Measurements from ENCODE around the gene CTCF. TPM values are rescaled to one million over a fixed set of nuclear protein-coding genes. Genes with fewer than 3 reads are reported as not detected.
"Not testable (repeated sequence)": the region's sequence is repeated elsewhere in the genome, so short reads cannot be mapped to it uniquely, and the experiment has no call there.

CTCF gene, protein sequence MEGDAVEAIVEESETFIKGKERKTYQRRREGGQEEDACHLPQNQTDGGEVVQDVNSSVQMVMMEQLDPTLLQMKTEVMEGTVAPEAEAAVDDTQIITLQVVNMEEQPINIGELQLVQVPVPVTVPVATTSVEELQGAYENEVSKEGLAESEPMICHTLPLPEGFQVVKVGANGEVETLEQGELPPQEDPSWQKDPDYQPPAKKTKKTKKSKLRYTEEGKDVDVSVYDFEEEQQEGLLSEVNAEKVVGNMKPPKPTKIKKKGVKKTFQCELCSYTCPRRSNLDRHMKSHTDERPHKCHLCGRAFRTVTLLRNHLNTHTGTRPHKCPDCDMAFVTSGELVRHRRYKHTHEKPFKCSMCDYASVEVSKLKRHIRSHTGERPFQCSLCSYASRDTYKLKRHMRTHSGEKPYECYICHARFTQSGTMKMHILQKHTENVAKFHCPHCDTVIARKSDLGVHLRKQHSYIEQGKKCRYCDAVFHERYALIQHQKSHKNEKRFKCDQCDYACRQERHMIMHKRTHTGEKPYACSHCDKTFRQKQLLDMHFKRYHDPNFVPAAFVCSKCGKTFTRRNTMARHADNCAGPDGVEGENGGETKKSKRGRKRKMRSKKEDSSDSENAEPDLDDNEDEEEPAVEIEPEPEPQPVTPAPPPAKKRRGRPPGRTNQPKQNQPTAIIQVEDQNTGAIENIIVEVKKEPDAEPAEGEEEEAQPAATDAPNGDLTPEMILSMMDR
- 39.9 and 43.7 TPM in 2 replicates for polyA plus RNA-seq (2014; cell fraction: cytosol; rRNA removed)
- polyA plus RNA-seq (2014; cell fraction: nucleus; rRNA removed) = 26.0 and 33.8 TPM in 2 replicates

DNA sequence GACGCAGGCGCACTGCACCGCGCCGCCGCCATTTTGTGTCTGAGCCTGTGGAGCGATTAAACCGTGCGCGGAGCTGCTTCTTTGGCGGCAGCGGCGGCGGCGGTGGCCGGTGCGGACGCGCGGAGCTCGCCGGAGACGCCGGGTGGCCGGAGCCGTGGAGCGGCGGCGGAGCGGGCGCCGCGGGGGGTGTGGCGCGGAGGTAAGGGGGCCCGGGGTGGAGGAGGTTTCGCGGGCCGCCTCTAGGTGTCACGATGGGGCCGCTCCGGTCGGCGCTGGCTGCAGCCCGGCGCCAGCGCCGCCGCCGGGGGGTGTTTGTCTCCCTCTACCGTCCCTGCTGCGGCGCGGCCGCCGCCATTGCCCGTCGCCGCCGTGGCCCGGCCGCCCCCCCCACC, at the start of gene CTCF:
Gene CTCF, plus strand, starts transcription at position 1 of the 392 bp plus-strand sequence. CDS start 48,307 bp downstream, outside the sequence.
- DNase-seq (ENCODE audit: low spot score) = peak; percentile 72

GRCh38 chr16:67513892-67514291, 48.4 kb upstream of the CTCF start:
- DNase-seq (ENCODE audit: low spot score) = not testable (repeated sequence)

DNA sequence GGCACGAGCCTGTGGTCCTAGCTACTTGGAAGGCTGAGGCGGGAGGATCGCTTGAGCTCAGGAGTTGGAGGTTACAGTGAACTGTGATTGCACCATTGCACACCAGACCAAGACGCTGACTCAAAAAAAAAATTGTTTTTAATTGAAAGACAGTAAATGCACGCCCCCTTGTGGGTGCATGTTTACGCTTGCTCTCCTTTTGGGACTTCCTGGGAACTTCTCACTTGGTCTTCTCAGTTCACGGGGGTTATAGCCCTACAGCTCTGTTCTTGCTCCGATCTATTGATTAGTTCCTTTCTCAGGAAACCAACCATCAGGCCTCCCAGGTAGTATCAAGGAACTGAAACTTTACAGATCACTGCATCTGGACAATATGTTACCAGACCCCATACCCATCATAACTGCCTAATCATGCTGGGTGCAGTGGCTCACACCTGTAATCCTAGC, 47.9 kb upstream of the CTCF start:
- peak; percentile 87 for DNase-seq (ENCODE audit: low spot score)

DNA sequence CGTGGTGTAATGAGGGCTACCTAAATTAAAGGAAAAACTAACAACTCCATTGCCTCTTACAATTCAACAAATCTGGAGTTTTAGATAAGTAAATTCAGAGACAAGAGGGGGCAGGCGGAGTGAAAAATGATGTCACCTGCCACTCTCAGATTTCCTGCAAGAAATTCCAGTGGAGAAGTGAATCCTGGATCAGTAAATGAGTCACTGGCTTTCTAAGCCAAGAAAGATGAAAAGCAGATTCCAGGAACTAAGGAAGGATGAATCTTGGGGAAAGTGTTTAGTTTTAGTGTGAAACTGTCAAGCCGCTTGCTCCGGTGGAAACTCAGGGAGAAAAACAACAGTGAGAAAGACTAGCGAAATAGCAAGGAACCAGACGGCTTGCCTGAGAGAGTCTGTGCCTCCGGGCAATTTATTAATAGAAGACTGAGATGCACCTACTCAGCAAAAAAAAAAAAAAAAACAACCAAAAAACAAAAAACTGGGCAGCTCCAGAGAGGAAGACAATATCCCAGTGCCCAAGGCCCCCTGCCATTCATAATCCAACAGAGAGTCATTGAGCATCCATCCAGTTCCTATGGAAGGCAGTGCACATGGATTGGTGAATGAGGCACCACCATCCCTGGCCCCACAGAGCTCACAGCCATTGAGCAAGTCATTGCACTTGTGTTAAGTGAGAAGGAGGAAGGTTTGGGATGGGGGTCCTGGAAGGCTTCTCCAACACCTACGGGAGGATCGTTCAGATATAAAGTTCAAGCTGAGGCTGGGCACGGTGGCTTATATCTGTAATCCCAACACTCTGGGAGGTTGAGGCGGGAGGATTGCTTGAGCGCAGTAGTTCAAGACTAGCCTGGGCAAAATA, 45.8 kb upstream of the CTCF start:
- no peak for DNase-seq (ENCODE audit: low spot score)

DNA sequence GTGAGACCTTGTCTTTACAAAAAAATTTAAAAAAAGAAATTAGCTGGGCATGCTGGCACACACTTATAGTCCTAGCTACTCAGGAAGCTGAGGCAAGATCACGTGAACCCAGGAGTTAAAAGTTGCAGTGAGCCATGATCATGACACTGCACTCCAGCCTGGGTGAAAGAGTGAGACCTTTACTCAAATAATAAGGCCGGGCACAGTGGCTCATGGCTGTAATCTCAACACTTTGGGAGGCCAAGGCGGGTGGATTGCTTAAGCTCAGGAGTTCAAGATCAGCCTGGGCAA, 45.2 kb upstream of the CTCF start:
- DNase-seq (ENCODE audit: low spot score) = no peak

GRCh38 chr16:67517661-67518423, 44.5 kb upstream of the CTCF start:
- no peak for DNase-seq (ENCODE audit: low spot score)

GRCh38 chr16:67518676-67519075, 43.6 kb upstream of the CTCF start:
- no peak for DNase-seq (ENCODE audit: low spot score)

DNA sequence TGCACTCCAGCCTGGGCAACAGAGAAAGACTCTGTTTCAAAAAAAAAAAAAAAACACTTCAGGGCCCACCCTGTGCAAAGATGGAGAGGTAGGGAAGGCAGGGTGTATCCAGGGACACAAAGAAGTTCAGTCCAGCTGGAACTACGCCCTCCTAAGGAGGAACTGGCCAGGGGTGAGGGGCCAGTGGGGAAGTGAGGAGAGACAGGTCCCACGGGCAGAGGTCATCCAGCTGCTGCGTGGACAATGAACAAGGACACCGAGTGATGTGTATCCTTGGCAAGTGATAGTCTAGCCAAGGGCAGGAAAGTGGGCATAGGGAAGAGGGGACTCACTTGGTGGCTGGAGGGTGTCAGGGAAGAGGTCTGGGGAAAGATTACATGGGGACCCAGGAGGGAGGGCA, 43.1 kb upstream of the CTCF start:
- no peak for DNase-seq (ENCODE audit: low spot score)

- DNase-seq (ENCODE audit: low spot score) = peak; percentile 96
Observed at GRCh38 chr16:67521095-67521804, 41.1 kb upstream of the CTCF start.

GRCh38 chr16:67525176-67525860, 37.0 kb upstream of the CTCF start:
- no peak for DNase-seq (ENCODE audit: low spot score)

GRCh38 chr16:67526149-67526791, 36.1 kb upstream of the CTCF start:
- DNase-seq (ENCODE audit: low spot score) = no peak

DNA sequence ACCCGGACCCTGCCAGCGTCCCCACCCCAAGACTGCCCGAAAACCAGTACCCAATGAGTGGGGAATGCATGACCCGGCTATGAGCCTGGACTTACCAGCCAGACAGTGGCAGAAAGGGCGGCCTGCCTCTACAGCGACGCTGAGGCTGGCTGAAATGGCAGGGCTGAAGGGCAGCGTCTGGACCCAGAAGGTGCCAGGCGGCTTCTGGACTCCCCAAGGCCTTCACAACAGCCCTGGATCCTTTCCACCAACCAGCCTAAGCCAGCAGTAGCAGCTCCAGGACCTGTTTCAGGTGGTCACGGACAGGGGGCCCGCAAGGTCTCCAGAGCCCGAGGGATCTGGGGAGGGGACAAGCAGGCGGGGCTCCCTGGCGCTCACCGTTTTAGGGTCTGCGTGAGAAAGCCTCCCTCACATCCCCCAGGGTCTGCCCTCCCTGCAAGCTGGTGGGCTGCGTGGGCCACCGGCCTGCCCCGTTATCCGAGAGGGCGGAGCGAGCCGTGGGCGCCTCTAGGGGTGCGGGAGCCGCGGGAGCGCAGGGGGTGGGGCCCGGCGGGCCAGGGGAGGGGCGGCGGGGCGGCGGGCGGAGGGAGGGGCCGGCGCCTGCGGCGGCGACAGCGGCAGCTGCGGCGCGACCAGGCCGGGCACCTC, 34.0 kb upstream of the CTCF start, which contains the start of gene RIPOR1:
Gene RIPOR1, plus strand, starts transcription at position 608 of the 648 bp plus-strand sequence. CDS start 9,618 bp downstream, outside the sequence.
- peak; percentile 52 for DNase-seq (ENCODE audit: low spot score)

DNA sequence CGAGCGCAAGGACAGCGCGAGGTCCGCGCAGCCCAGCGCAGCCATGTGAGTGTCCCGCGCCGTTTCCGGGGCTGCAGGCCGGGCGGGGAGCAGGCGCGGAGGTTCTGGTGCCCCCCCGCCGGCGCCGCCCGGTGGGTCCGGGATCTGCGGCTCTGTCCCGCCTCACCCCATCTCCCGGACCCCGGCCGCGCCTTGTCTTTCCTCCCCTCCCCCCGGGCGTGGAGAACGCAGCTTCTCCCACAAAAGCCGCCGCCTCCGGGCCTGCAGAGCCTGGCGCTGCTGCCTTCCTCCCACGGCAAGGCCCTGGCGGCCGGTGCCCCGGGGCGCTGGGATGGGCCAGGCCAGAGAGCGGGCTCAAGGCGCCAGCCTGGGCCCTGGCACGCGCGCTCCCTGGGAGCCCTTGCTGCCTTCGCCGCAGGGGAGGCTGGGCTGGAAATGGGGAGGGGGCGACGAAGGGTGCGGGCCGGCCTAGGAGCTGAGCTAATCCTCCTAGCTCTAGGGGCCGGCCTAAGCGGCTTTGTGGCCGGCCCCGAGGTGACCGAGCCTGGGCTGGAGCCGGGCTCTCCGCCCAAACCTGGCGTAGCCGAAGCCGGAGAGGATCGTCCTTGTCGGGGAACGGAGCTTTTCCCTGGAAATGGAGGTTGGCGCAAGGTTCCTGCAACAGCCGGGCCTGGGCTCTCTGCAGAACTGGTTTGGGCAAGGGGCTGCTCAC, 33.3 kb upstream of the CTCF start:
- no peak for DNase-seq (ENCODE audit: low spot score)

DNA sequence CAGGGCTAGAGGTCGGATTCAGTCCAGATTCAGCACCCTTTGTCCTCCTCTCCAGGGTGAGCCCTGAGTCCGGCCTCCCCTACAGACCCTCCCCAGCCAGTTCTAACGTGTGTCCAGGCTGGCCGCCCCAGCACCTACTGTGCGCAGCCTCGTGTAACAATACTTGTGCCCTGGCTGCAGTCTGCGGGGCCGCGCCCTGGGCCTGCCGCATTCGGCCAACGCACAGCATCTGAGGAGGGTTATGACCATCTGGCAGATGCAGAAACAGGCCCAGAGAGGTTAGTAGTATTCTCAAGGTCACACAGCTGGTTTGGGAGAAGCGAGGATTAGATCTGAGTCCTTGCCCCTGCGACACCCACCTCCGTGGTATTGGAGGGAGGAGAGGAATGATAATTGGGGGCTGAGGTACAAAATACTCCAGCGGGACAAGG, 32.7 kb upstream of the CTCF start:
- DNase-seq (ENCODE audit: low spot score) = no peak

DNA sequence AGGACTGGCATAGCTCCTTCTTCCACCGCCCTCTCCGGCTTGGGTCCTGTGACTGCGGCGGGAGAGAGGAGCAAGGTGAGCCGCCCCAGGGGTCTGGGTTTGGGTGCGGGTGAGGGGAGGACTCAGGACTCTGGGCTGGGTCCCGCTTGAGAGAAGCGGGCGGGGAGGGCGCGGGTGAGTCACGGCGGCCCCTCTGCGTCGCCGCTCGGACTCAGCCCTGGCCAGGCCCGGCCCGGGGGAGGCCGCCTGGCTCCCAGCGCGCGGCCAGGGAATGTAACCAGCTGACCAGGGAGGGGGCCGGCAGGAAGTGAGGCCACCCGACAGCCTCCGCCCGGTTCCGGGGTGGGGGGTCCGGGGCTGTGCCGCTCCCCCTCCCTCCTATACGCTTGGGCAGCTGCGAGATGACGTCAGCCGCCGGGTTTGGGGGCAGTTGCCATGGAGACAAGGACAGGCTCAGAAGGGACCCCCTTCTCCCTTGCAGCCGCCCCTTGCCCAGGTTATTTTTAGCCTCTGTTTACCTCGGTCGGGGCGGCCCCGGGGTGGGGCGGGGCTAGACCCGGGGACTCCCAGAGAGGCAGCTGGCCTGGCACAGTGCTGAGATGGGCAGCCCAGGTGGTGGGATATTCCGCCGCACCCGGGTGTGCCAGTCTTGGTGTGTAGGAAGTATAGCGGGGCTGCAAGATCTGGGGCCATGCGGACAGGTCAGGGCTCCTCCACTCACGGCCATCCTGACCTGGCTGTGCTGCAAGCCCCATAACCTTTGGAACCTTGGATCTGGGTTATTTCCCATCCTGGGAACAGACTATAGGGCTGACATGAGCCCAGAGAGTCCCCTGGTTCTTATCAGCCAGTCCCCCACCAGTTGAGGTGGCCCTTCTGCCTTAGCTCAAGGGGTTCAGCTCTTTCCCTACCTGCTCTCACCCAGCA, 32.0 kb upstream of the CTCF start:
- no peak for DNase-seq (ENCODE audit: low spot score)

DNA sequence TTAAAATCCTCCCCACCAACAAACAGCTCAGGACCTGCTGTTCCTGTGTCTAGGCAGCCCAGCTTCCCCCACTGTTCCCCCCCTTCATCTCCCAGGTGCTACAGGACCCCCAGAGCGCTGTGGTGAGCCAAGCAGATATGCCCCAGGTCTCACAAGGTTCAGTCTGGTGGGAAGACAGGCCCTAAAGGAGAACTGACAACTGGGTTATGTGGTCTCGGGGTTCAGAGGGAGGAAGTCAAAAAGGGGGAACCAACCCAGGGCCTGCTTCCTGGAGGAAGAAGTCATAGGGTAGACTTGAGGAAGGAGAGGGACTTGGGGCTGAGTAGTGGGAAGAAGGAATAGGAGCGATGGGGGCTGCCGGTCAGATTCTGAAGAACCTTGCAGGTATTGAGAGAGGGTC, 31.1 kb upstream of the CTCF start:
- DNase-seq (ENCODE audit: low spot score) = no peak

DNA sequence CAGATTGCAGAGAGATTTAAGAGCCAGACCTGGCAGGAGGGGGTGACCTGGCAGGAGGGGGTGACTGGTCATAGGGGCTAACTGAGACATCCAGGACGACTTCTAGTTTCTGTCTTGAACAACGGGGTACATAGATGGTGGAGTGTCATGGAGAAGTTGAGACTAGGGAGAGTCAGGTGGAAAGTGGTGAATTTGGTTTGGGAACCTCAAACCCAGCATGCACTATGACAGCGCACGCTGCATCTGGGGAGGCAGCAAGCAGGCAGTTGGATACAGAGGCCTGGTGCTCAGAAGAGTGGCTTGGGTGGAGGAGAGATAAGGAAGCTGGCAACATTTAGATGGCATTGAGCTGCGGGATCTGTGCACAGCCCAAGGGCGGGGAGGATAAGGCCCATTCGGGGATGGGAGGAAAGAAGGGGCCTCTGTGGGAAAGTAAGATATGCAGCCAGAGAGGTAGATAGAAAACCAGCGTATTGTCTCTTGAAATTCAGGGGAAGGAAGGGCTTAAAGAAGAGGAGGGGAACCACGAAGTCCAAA, 29.2 kb upstream of the CTCF start:
- DNase-seq (ENCODE audit: low spot score) = no peak

All from SK-N-DZ (cell line).